SK-N-SH (cell line): ENCODE results near the gene HRH3. TPM values are rescaled to one million over a fixed set of nuclear protein-coding genes. Genes with fewer than 3 reads are reported as not detected.

Source experiments
- CTCF ChIA-PET: fragments of 300-600, 350-600 bp; formaldehyde crosslinking; extraction: SDS; loops from one replicate; lab custom pipeline; 2021; lab: Yijun Ruan, JAX
- POLR2A ChIA-PET: fragments of 350-600 bp; sonication (Branson Sonifier 250); formaldehyde crosslinking; extraction: SDS; loops from one replicate; lab custom pipeline; 2020; ENCODE audit warnings: antibody characterized with exemption, inconsistent platforms; lab: Yijun Ruan, JAX
- DNase-seq: peaks from one replicate; pipeline ENCODE4 v3.0.0; 2012
- H2AFZ ChIP-seq: fragments of 200-600 bp; sonication (generic); 2 replicates; pipeline ENCODE4 v1.8.1; 2016; ENCODE audit warnings: antibody characterized with exemption, mild to moderate bottlenecking, low read depth
- H3F3A ChIP-seq: fragments of 200-600 bp; sonication (generic); replicated peaks from 2 replicates; pipeline ENCODE3; 2016; ENCODE audit warnings: antibody characterized with exemption, mild to moderate bottlenecking; ENCODE audit not compliant: insufficient read depth
- H3K27ac ChIP-seq, 2 experiments: fragments of 200-500 bp in 1 of 2; fragments of 200-600 bp in 1 of 2; sonication (Bioruptor generic) in 1 of 2; sonication (generic), shearing (Covaris generic) in 1 of 2; 2 replicates each; pipeline versions ENCODE4 v1.5.1 to v1.6.1; 2014 to 2016; ENCODE audit warnings: low read depth in 2 of 2, inconsistent platforms in 1 of 2, low read length in 1 of 2, mild to moderate bottlenecking in 1 of 2, mixed read lengths in 1 of 2
- H3K27me3 ChIP-seq: fragments of 200-600 bp; sonication (generic), shearing (Covaris generic); 2 replicates; pipeline ENCODE4 v1.6.1; 2016; ENCODE audit warnings: mixed run types; ENCODE audit not compliant: insufficient read depth
- H3K36me3 ChIP-seq, 2 experiments: fragments of 200-500 bp in 1 of 2; fragments of 200-600 bp in 1 of 2; sonication (Bioruptor generic) in 1 of 2; sonication (generic) in 1 of 2; replicated peaks in 1 of 2; 2 replicates each; pipeline versions ENCODE3 to v1.5.1; 2014 to 2016; ENCODE audit warnings: low read length in 1 of 2, mild to moderate bottlenecking in 1 of 2; ENCODE audit not compliant: insufficient read depth in 2 of 2, control insufficient read depth in 1 of 2
- H3K4me1 ChIP-seq, 2 experiments: fragments of 200-500 bp in 1 of 2; fragments of 200-600 bp in 1 of 2; sonication (Bioruptor generic) in 1 of 2; sonication (generic), shearing (Covaris generic) in 1 of 2; 2 replicates each; pipeline versions ENCODE4 v1.5.1 to v1.6.1; 2014 to 2016; ENCODE audit warnings: low read depth in 1 of 2, low read length in 1 of 2, mixed run types in 1 of 2; ENCODE audit not compliant: insufficient read depth in 2 of 2, control insufficient read depth in 1 of 2
- H3K4me2 ChIP-seq: fragments of 200-600 bp; sonication (generic), shearing (Covaris generic); 2 replicates; pipeline ENCODE4 v1.6.1; 2017; ENCODE audit warnings: mixed run types
- H3K4me3 ChIP-seq, 2 experiments: fragments of 200-500 bp in 1 of 2; fragments of 200-600 bp in 1 of 2; sonication (Bioruptor generic) in 1 of 2; sonication (generic), shearing (Covaris generic) in 1 of 2; 2 replicates each; pipeline versions ENCODE4 v1.5.1 to v1.8.1; 2014 to 2016; ENCODE audit warnings: low read depth in 2 of 2, inconsistent platforms in 1 of 2, low read length in 1 of 2, mild to moderate bottlenecking in 1 of 2, mixed read lengths in 1 of 2, moderate library complexity in 1 of 2
- H3K79me2 ChIP-seq: fragments of 200-600 bp; sonication (generic); 2 replicates; pipeline ENCODE4 v1.8.1; 2017; ENCODE audit warnings: mild to moderate bottlenecking; ENCODE audit not compliant: insufficient read depth
- H3K9ac ChIP-seq: fragments of 200-600 bp; sonication (generic); 2 replicates; pipeline ENCODE4 v1.6.1; 2017; ENCODE audit warnings: mixed run types
- H3K9me2 ChIP-seq: fragments of 200-600 bp; sonication (generic); 2 replicates; pipeline ENCODE4 v1.6.1; 2017; ENCODE audit warnings: mixed run types
- H3K9me3 ChIP-seq: fragments of 200-600 bp; sonication (generic); 2 replicates; pipeline ENCODE4 v1.6.1; 2017; ENCODE audit warnings: mixed run types, mild to moderate bottlenecking, moderate library complexity
- H4K20me1 ChIP-seq: fragments of 200-600 bp; sonication (generic); 2 replicates; pipeline ENCODE4 v1.6.1; 2017; ENCODE audit warnings: mild to moderate bottlenecking, mixed run types; ENCODE audit not compliant: insufficient read depth
- CHD2 ChIP-seq: fragments of 150-350 bp; IDR thresholded peaks from 2 replicates; pipeline ENCODE4 v1.6.1; 2018; ENCODE audit warnings: low read length; ENCODE audit not compliant: partially characterized antibody
- ELF1 ChIP-seq: IDR thresholded peaks from 2 replicates; pipeline ENCODE4 v1.4.0; 2012
- EP300 ChIP-seq, 2 experiments: IDR thresholded peaks; 2 replicates each; pipeline versions ENCODE4 v1.4.0 to v1.6.1; 2012; ENCODE audit warnings: borderline replicate concordance in 1 of 2, low read depth in 1 of 2, low read length in 1 of 2
- EZH2phosphoT487 ChIP-seq: fragments of 200-600 bp; sonication (generic); IDR thresholded peaks from 2 replicates; pipeline ENCODE4 v1.6.1; 2017; ENCODE audit warnings: low read depth, mixed run types, mild to moderate bottlenecking, antibody characterized with exemption, moderate library complexity, borderline replicate concordance
- FOSL2 ChIP-seq: IDR thresholded peaks from 2 replicates; pipeline ENCODE4 v1.4.0; 2012; ENCODE audit warnings: low read depth, mild to moderate bottlenecking, moderate library complexity, borderline replicate concordance
- FOXJ3 ChIP-seq: sonication (generic); formaldehyde crosslinking; IDR thresholded peaks from 2 replicates; pipeline ENCODE4 v1.5.1; 2020; ENCODE audit warnings: mild to moderate bottlenecking, missing genetic modification reagents
- GATA2 ChIP-seq: sonication (generic); formaldehyde crosslinking; IDR thresholded peaks from 2 replicates; pipeline ENCODE4 v1.5.0; 2020; ENCODE audit warnings: mild to moderate bottlenecking, missing genetic modification reagents
- JUND ChIP-seq: IDR thresholded peaks from 2 replicates; pipeline ENCODE4 v1.4.0; 2012
- PBX3 ChIP-seq: IDR thresholded peaks from 2 replicates; pipeline ENCODE4; 2012
- RAD21 ChIP-seq: IDR thresholded peaks from 2 replicates; pipeline ENCODE4 v1.6.1; 2012; ENCODE audit warnings: mild to moderate bottlenecking, low read length
- RFX5 ChIP-seq: IDR thresholded peaks from 2 replicates; pipeline ENCODE4 v1.6.1; 2012; ENCODE audit warnings: mild to moderate bottlenecking, improper control_type of control experiment, low read length
- RXRA ChIP-seq: IDR thresholded peaks from 2 replicates; pipeline ENCODE4 v1.4.0; 2012; ENCODE audit warnings: low read depth, mild to moderate bottlenecking, borderline replicate concordance
- SIN3A ChIP-seq: IDR thresholded peaks from 2 replicates; pipeline ENCODE4 v1.6.1; 2012; ENCODE audit warnings: low read depth, mild to moderate bottlenecking, low read length, moderate library complexity, borderline replicate concordance
- TEAD4 ChIP-seq: IDR thresholded peaks from 2 replicates; pipeline ENCODE4 v1.4.0; 2012; ENCODE audit warnings: mild to moderate bottlenecking, borderline replicate concordance; ENCODE audit not compliant: insufficient read depth
- WGBS: methylation state at CpG from one replicate; pipeline ENCODE4 v1.1.6; 2017; ENCODE audit warnings: low lambda C conversion rate; 5-methylcytosine and 5-hydroxymethylcytosine counted together
- polyA plus RNA-seq, 3 experiments: library from polyadenylated mRNA; depleted of rRNA; stranded (reverse); fragments of >200 nt; gene quantifications; 2 replicates each; pipeline ENCODE4 v1.2.3, GENCODE V29; 2012
- TF ChIP-seq, protein P1 (sequence below): fragments of 150-350 bp; IDR thresholded peaks from 2 replicates; pipeline ENCODE4 v1.6.1; 2016; ENCODE audit warnings: mild to moderate bottlenecking, low read depth, low read length
- TF ChIP-seq, protein P2 (sequence below): fragments of 150-350 bp; IDR thresholded peaks from 2 replicates; pipeline ENCODE4 v1.6.1; 2017; ENCODE audit warnings: antibody characterized with exemption, low read length, low read depth, borderline replicate concordance
- TF ChIP-seq, protein P3 (sequence below): IDR thresholded peaks from 2 replicates; pipeline ENCODE4 v1.6.1; 2012; ENCODE audit warnings: mild to moderate bottlenecking, low read depth, low read length, moderate library complexity

HRH3 gene
- polyA plus RNA-seq, 1 of the 3 experiments (the other 2 are of a cell fraction) = 0.02 TPM

- ChIA-PET CTCF (interaction anchor here (0.7 to 1.3 kb wide), 3 partner anchors 17 to 184 kb away, joined by 3 to 4 read pairs (median 3); no protein-coding TSS in a partner anchor), POLR2A (no interaction called here)
- TF ChIP-seq FOSL2 = no peak
- TF ChIP-seq RAD21 = no peak
- TF ChIP-seq GATA2 (CRISPR knock-in tag) = no peak
- TF ChIP-seq, protein P1, sequence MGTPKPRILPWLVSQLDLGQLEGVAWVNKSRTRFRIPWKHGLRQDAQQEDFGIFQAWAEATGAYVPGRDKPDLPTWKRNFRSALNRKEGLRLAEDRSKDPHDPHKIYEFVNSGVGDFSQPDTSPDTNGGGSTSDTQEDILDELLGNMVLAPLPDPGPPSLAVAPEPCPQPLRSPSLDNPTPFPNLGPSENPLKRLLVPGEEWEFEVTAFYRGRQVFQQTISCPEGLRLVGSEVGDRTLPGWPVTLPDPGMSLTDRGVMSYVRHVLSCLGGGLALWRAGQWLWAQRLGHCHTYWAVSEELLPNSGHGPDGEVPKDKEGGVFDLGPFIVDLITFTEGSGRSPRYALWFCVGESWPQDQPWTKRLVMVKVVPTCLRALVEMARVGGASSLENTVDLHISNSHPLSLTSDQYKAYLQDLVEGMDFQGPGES = no peak
- no peak for TF ChIP-seq RXRA
- no peak overlapping the region for H3K9ac ChIP-seq
- H2AFZ ChIP-seq = no peak overlapping the region
- no peaks in the 10 kb centered on the region for H3K9me2 ChIP-seq
- H3F3A ChIP-seq = no peaks in the 10 kb centered on the region
- no peak overlapping the region for H3K4me2 ChIP-seq
- no peak overlapping the region for H3K4me3 ChIP-seq
- 0 out of 2 replicates have a peak, but pooled peaks cover 4% of the 10 kb centered on the region for H4K20me1 ChIP-seq
- H3K4me1 ChIP-seq = no peaks in the 10 kb centered on the region
- 89% methylated on average over 8 of the region's 8 CpGs for WGBS
- H3K9me3 ChIP-seq = no peaks in the 10 kb centered on the region
- no peak overlapping the region for H3K27ac ChIP-seq
- H3K36me3 ChIP-seq = peaks cover 24 to 52% of the 10 kb centered on the region in 2 experiments
- H3K27me3 ChIP-seq = no peaks in the 10 kb centered on the region
- no peak for DNase-seq
- peaks cover 23% of the 10 kb centered on the region; the same call in 1 of the 2 replicates for H3K79me2 ChIP-seq
These were observed 25.0 kb downstream of the HRH3 start for GRCh38 chr20:62195075-62195405.

- H3K9ac ChIP-seq = no peak overlapping the region
- no peaks in the 10 kb centered on the region for H3K9me2 ChIP-seq
- no peaks in the 10 kb centered on the region for H3F3A ChIP-seq
- peaks cover 40% of the 10 kb centered on the region for H3K79me2 ChIP-seq
- ChIA-PET CTCF (no interaction called here), POLR2A (no interaction called here)
- no peaks in the 10 kb centered on the region for H3K4me1 ChIP-seq
- H2AFZ ChIP-seq = no peak overlapping the region
- H3K4me3 ChIP-seq = no peak overlapping the region
- H4K20me1 ChIP-seq = peaks cover 4% of the 10 kb centered on the region; the same call in 1 of the 2 replicates
- no peak overlapping the region for H3K27ac ChIP-seq
- WGBS = 91% methylated on average over 29 of the region's 29 CpGs
- H3K27me3 ChIP-seq = no peaks in the 10 kb centered on the region
- H3K9me3 ChIP-seq = no peaks in the 10 kb centered on the region
- DNase-seq = no peak
- no peak for TF ChIP-seq EP300 (IDR thresholded peaks at IDR 0.05; ENCODE audit: borderline replicate concordance in 1 of 2, low read depth in 1 of 2, low read length in 1 of 2)
- no peak for TF ChIP-seq SIN3A
- TF ChIP-seq GATA2 (CRISPR knock-in tag) = no peak
- TF ChIP-seq EZH2phosphoT487 = no peak
- TF ChIP-seq CHD2 = no peak
- TF ChIP-seq, protein P2, sequence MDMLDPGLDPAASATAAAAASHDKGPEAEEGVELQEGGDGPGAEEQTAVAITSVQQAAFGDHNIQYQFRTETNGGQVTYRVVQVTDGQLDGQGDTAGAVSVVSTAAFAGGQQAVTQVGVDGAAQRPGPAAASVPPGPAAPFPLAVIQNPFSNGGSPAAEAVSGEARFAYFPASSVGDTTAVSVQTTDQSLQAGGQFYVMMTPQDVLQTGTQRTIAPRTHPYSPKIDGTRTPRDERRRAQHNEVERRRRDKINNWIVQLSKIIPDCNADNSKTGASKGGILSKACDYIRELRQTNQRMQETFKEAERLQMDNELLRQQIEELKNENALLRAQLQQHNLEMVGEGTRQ = no peak
- TF ChIP-seq RFX5 = no peak
- TF ChIP-seq FOSL2 = no peak
- TF ChIP-seq RAD21 = no peak
- TF ChIP-seq, protein P3, sequence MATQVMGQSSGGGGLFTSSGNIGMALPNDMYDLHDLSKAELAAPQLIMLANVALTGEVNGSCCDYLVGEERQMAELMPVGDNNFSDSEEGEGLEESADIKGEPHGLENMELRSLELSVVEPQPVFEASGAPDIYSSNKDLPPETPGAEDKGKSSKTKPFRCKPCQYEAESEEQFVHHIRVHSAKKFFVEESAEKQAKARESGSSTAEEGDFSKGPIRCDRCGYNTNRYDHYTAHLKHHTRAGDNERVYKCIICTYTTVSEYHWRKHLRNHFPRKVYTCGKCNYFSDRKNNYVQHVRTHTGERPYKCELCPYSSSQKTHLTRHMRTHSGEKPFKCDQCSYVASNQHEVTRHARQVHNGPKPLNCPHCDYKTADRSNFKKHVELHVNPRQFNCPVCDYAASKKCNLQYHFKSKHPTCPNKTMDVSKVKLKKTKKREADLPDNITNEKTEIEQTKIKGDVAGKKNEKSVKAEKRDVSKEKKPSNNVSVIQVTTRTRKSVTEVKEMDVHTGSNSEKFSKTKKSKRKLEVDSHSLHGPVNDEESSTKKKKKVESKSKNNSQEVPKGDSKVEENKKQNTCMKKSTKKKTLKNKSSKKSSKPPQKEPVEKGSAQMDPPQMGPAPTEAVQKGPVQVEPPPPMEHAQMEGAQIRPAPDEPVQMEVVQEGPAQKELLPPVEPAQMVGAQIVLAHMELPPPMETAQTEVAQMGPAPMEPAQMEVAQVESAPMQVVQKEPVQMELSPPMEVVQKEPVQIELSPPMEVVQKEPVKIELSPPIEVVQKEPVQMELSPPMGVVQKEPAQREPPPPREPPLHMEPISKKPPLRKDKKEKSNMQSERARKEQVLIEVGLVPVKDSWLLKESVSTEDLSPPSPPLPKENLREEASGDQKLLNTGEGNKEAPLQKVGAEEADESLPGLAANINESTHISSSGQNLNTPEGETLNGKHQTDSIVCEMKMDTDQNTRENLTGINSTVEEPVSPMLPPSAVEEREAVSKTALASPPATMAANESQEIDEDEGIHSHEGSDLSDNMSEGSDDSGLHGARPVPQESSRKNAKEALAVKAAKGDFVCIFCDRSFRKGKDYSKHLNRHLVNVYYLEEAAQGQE = no peak
- TF ChIP-seq TEAD4 = no peak
- no peak for TF ChIP-seq PBX3
- no peak for TF ChIP-seq JUND
- no peak for TF ChIP-seq FOXJ3 (CRISPR knock-in tag)
- no peak for TF ChIP-seq ELF1
- peaks cover 23 to 42% of the 10 kb centered on the region in 2 experiments for H3K36me3 ChIP-seq
- H3K4me2 ChIP-seq = no peak overlapping the region
These were observed 26.7 kb downstream of the HRH3 start for GRCh38 chr20:62193079-62194025.
